Measurements from ENCODE around the gene SARM1. TPM values are rescaled to one million over a fixed set of nuclear protein-coding genes. Genes with fewer than 3 reads are reported as not detected.

Gene SARM1
- total and polyA plus RNA-seq, 2 of the 13 experiments (the other 11 are each of a cell fraction or from before 2014, with no cell fraction given) = 0.73 to 0.86 TPM

DNA sequence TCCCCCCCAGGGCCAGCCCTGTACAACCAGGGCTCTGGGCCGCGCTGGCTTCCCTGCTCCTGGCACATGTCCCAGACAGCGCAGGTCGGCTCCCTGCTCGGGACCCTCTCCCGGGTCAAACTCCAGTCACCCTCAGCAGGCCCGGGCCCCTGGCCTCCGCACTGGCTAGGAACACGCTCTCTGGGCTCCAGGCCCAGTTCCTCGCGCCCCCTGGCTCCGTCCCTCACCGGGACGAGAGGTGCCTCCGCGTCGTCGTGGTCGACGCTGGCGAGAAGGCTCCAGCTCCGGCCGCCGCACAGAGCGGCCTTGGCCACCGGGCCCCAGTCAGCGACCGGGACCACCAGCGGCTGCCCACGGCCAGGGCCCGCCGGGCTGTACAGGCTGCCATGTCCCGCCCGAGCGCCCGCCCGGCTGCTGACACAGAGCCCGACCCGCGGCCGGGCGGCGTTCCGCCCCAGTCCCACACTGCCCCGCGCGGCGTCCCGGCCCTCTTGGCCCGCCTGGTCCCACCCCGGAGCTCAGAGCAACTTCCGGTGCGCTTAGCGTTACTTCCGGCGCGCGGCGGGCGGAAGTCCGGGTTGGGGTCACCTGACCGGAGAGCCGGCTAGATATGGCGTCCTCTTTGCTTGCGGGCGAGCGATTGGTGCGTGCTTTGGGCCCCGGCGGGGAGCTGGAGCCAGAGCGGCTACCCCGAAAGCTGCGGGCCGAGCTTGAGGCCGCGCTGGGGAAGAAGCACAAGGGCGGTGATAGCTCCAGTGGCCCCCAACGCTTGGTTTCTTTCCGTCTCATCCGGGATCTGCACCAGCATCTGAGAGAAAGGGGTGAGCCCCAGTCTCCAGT is 14.2 kb upstream of the SARM1 start, which contains the start of gene POLDIP2 (continued):
- TF ChIP-seq ZNF510 (CRISPR knock-in tag; IDR thresholded peaks at IDR 0.05; ENCODE audit: low read depth) (no peak), ZNF878 (CRISPR knock-in tag; IDR thresholded peaks at IDR 0.05) (no peak), MAFF (IDR thresholded peaks at IDR 0.05; ENCODE audit: low read depth, low read length) (no peak), GATAD1 (CRISPR knock-in tag; IDR thresholded peaks at IDR 0.05) (peak; percentile 99), CBX5 (CRISPR knock-in tag; IDR thresholded peaks at IDR 0.05; ENCODE audit: borderline replicate concordance) (peak; percentile 37; the same call in 1 of the 2 replicates), ZNF7 (CRISPR knock-in tag; IDR thresholded peaks at IDR 0.05) (no peak), ZKSCAN8 (CRISPR knock-in tag; IDR thresholded peaks at IDR 0.05; ENCODE audit: borderline replicate concordance) (no peak; the same call in 1 of the 2 replicates), SPEN (CRISPR knock-in tag; IDR thresholded peaks at IDR 0.05; ENCODE audit: low read depth) (peak; percentile 97), SP4 (CRISPR knock-in tag; IDR thresholded peaks at IDR 0.05) (peak; percentile 93), SCMH1 (CRISPR knock-in tag; IDR thresholded peaks at IDR 0.05; ENCODE audit: borderline replicate concordance) (no peak), ZNF496 (CRISPR knock-in tag; IDR thresholded peaks at IDR 0.05; ENCODE audit: insufficient replicate concordance) (no peak), NR2F2 (IDR thresholded peaks at IDR 0.05; ENCODE audit: borderline replicate concordance, low read depth) (peak; percentile 37; the same call in 1 of the 2 replicates), ELF4 (CRISPR knock-in tag; IDR thresholded peaks at IDR 0.05; ENCODE audit: borderline replicate concordance) (peak; percentile 65; the same call in 1 of the 2 replicates), CREM (IDR thresholded peaks at IDR 0.05) (peak; percentile 85), CREM (CRISPR knock-in tag; IDR thresholded peaks at IDR 0.05) (no peak), MTF1 (CRISPR knock-in tag; IDR thresholded peaks at IDR 0.05) (peak; percentile 73; the same call in 1 of the 2 replicates), ASH2L (IDR thresholded peaks at IDR 0.05; ENCODE audit: insufficient read length, low read depth, low read length) (peak; percentile 70), HOXA9 (CRISPR knock-in tag; IDR thresholded peaks at IDR 0.05; ENCODE audit: borderline replicate concordance) (no peak), ZNF317 (CRISPR knock-in tag; IDR thresholded peaks at IDR 0.05) (no peak), ZNF136 (CRISPR knock-in tag; IDR thresholded peaks at IDR 0.05; ENCODE audit: low read depth) (no peak), RBFOX2 (IDR thresholded peaks at IDR 0.05; ENCODE audit: low read depth, low read length) (peak; percentile 97), SRF (IDR thresholded peaks at IDR 0.05; ENCODE audit: low read depth, low read length) (peak; percentile 36; the same call in 1 of the 2 replicates), CENPT (CRISPR knock-in tag; IDR thresholded peaks at IDR 0.05; ENCODE audit: low read depth) (peak; percentile 81; the same call in 1 of the 2 replicates), ZNF138 (CRISPR knock-in tag; IDR thresholded peaks at IDR 0.05; ENCODE audit: low read depth) (peak; percentile 85)
- TF ChIP-seq, protein P1, sequence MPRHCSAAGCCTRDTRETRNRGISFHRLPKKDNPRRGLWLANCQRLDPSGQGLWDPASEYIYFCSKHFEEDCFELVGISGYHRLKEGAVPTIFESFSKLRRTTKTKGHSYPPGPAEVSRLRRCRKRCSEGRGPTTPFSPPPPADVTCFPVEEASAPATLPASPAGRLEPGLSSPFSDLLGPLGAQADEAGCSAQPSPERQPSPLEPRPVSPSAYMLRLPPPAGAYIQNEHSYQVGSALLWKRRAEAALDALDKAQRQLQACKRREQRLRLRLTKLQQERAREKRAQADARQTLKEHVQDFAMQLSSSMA (CRISPR knock-in tag; IDR thresholded peaks at IDR 0.05) = no peak
- TF ChIP-seq, protein P2, sequence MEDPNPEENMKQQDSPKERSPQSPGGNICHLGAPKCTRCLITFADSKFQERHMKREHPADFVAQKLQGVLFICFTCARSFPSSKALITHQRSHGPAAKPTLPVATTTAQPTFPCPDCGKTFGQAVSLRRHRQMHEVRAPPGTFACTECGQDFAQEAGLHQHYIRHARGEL (CRISPR knock-in tag; IDR thresholded peaks at IDR 0.05) = no peak
- TF ChIP-seq, protein P3, sequence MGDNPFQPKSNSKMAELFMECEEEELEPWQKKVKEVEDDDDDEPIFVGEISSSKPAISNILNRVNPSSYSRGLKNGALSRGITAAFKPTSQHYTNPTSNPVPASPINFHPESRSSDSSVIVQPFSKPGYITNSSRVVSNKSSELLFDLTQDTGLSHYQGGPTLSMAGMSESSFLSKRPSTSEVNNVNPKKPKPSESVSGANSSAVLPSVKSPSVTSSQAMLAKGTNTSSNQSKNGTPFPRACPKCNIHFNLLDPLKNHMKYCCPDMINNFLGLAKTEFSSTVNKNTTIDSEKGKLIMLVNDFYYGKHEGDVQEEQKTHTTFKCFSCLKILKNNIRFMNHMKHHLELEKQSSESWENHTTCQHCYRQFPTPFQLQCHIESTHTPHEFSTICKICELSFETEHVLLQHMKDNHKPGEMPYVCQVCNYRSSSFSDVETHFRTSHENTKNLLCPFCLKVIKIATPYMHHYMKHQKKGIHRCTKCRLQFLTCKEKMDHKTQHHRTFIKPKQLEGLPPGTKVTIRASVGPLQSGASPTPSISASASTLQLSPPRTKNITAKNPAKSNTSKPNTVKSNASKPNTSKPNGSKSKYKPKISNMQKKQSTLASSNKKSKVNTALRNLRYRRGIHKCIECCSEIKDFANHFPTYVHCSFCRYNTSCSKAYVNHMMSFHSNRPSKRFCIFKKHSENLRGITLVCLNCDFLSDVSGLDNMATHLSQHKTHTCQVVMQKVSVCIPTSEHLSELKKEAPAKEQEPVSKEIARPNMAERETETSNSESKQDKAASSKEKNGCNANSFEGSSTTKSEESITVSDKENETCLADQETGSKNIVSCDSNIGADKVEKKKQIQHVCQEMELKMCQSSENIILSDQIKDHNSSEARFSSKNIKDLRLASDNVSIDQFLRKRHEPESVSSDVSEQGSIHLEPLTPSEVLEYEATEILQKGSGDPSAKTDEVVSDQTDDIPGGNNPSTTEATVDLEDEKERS (CRISPR knock-in tag; IDR thresholded peaks at IDR 0.05) = no peak
